PFSK-1 (cell line): Measurements from ENCODE around the gene MYBBP1A.

Experiments used
- FOXP2 ChIP-seq: optimal IDR thresholded peaks from 2 replicates; pipeline ENCODE3; 2011; ENCODE audit warnings: borderline replicate concordance, control low read depth, inconsistent platforms; ENCODE audit not compliant: insufficient read depth; ENCODE audit errors: extremely low read length, extremely low read depth
- POLR2AphosphoS5 ChIP-seq: IDR thresholded peaks from 2 replicates; pipeline ENCODE4 v1.6.1; 2012; ENCODE audit warnings: low read depth, mild to moderate bottlenecking, control low read depth, low read length, moderate library complexity
- REST ChIP-seq, 2 experiments: IDR thresholded peaks; 2 replicates each; pipeline versions ENCODE4 v1.6.1 to v1.8.0; 2011 to 2012; ENCODE audit warnings: low read depth in 2 of 2, low read length in 2 of 2, control low read depth in 1 of 2, inconsistent platforms in 1 of 2, mild to moderate bottlenecking in 1 of 2, moderate library complexity in 1 of 2; ENCODE audit not compliant: insufficient read depth in 1 of 2
- SIN3A ChIP-seq: IDR thresholded peaks from 2 replicates; pipeline ENCODE4 v1.6.1; 2012; ENCODE audit warnings: mild to moderate bottlenecking, low read length, moderate library complexity, borderline replicate concordance; ENCODE audit not compliant: insufficient read depth
- TAF1 ChIP-seq: IDR thresholded peaks from 2 replicates; pipeline ENCODE4 v1.6.1; 2012; ENCODE audit warnings: low read length, control low read depth, borderline replicate concordance; ENCODE audit not compliant: insufficient read depth

The MYBBP1A gene

GRCh38 chr17:4513113-4514032 lies 41.8 kb downstream of the MYBBP1A start:
- no peak for TF ChIP-seq REST (IDR thresholded peaks at IDR 0.05; ENCODE audit: insufficient read depth in 1 of 2, low read depth in 2 of 2, low read length in 2 of 2)
- TF ChIP-seq SIN3A, result no peak
- TF ChIP-seq POLR2AphosphoS5, result no peak
- TF ChIP-seq FOXP2, result no peak
- TF ChIP-seq TAF1, result no peak

- TF ChIP-seq POLR2AphosphoS5, result no peak
- TF ChIP-seq TAF1, result no peak
- no peak for TF ChIP-seq SIN3A
- no peak for TF ChIP-seq REST (IDR thresholded peaks at IDR 0.05; ENCODE audit: insufficient read depth in 1 of 2, low read depth in 2 of 2, low read length in 2 of 2)
- TF ChIP-seq FOXP2, result no peak
Observed at GRCh38 chr17:4512156-4513112, 42.8 kb downstream of the MYBBP1A start.

- TF ChIP-seq TAF1, result no peak
- TF ChIP-seq SIN3A, result no peak
- no peak for TF ChIP-seq FOXP2
- TF ChIP-seq REST (IDR thresholded peaks at IDR 0.05; ENCODE audit: insufficient read depth in 1 of 2, low read depth in 2 of 2, low read length in 2 of 2), result no peak
- no peak for TF ChIP-seq POLR2AphosphoS5
Observed at GRCh38 chr17:4511199-4511932, 43.8 kb downstream of the MYBBP1A start.

GRCh38 chr17:4510618-4510941 lies 44.6 kb downstream of the MYBBP1A start:
- TF ChIP-seq POLR2AphosphoS5 (no peak), REST (IDR thresholded peaks at IDR 0.05; ENCODE audit: insufficient read depth in 1 of 2, low read depth in 2 of 2, low read length in 2 of 2) (no peak), FOXP2 (no peak), TAF1 (no peak), SIN3A (no peak)
